NCI-H82 treated with DMSO at 0.1 percent for 48 hours (cell line): ENCODE results near the gene GDF7.

Source experiments
- DNase-seq: peaks from one replicate; lab custom pipeline; 2025; ENCODE audit not compliant: unreplicated experiment; lab: John Stamatoyannopoulos, UW

GDF7 gene

GRCh38 chr2:20627712-20628380 lies 39.1 kb upstream of the GDF7 start:
- DNase-seq: no peak

- no peak for DNase-seq
Observed at GRCh38 chr2:20629181-20629580, 37.8 kb upstream of the GDF7 start.

DNA sequence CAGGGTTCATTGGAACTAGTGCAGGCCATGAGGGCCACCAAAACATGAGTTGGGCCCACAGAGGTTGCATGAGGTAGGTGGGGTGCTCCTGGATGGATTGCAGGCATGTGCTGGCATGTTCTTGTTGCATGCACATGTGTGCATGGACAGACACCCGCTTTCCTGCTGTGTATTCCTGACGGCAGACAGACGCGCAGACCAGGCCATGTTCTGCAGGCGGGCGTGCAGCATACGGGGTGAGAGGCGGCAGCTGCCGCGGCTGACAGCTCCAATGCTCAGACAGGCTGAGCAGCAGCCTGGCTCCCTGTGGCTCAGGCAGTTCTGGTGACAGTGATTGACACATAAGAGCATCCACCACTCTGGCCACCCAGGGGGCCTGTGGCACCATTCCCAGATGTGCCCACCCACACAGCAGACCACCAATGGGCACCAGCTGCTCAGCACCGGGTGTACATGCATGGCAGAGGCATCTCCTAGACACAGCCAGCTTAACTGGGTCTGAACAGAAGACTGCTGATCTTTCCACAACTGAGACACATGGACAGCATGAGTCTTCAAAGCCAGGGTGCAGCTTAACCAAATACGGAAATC lies 37.3 kb upstream of the GDF7 start:
- DNase-seq: no peak

GRCh38 chr2:20630967-20631366 lies 36.0 kb upstream of the GDF7 start:
- DNase-seq: no peak

- DNase-seq: no peak
Observed at GRCh38 chr2:20631617-20632307, 35.2 kb upstream of the GDF7 start.

DNA sequence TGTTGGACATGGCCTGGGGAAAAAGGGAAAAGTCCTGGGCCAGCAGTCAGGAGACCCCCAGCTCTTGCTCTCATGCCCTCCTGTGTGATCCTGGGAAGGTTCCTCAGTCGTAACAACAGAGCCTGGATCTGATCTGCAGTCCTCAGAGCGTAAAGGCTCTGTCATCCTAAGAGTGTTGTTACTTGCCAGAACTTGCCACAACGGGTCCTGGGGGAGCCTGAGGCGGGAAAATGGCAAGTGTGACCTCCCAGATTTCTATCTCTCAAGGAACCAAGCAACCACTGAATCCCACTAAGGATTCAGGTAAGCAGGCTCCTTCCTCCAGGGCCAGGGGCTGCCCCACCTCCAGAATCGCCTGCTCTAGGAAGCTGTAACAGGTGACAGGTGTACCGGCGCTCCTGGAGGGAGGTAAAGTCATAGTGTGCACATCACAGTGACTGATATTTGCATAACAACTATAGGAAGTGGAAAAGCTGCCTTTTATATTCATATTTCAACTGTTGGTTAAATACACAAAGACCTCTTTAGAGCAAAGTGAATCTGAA lies 34.4 kb upstream of the GDF7 start:
- no peak for DNase-seq

- DNase-seq: no peak
Observed at GRCh38 chr2:20633001-20633400, 33.9 kb upstream of the GDF7 start.

GRCh38 chr2:20633794-20634506 lies 33.0 kb upstream of the GDF7 start:
- no peak for DNase-seq

GRCh38 chr2:20634507-20635112 lies 32.3 kb upstream of the GDF7 start:
- no peak for DNase-seq

- DNase-seq: no peak
Observed at GRCh38 chr2:20635113-20635510, 31.8 kb upstream of the GDF7 start.

- DNase-seq: peak; percentile 63
Observed at GRCh38 chr2:20635675-20636584, 31.0 kb upstream of the GDF7 start.

DNA sequence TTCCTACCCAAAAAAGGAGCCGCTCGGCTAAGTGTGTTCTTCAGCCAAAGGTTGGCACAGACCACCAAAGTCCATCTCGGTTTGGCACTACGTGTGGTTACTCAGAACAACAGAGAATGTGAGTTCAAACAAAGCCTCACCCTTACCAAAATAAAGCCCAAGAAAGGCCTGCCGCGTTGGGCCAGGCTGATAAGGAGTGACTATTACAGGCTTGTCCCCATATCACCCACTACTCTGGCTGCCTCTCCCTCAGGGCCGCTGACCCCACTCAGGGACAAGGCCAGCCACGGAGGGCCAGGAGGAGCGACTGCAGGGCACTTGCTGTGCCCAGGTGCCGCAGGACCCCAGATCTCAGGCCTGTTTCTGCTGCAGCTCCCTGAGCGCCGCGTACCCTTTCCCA lies 29.8 kb upstream of the GDF7 start:
- no peak for DNase-seq

DNA sequence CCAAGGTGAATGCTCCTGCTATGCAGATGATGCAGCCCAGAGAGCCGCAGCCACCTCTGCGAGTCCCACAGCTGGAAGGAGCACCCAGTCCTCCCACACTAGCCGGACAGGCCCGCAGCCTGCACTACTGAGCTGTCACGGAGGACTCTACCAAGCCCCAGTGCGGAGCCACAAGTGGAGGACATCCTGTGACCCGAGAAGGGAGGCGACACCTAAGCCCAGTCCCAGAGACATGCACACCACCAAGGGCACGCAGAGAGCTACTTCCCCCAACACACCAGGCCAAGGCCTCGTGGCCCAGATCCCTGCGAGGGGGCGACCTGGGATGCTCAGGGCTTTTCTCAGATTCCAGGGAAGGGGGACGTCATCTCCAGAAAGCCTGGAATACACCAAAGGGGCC lies 28.9 kb upstream of the GDF7 start:
- DNase-seq: no peak

DNA sequence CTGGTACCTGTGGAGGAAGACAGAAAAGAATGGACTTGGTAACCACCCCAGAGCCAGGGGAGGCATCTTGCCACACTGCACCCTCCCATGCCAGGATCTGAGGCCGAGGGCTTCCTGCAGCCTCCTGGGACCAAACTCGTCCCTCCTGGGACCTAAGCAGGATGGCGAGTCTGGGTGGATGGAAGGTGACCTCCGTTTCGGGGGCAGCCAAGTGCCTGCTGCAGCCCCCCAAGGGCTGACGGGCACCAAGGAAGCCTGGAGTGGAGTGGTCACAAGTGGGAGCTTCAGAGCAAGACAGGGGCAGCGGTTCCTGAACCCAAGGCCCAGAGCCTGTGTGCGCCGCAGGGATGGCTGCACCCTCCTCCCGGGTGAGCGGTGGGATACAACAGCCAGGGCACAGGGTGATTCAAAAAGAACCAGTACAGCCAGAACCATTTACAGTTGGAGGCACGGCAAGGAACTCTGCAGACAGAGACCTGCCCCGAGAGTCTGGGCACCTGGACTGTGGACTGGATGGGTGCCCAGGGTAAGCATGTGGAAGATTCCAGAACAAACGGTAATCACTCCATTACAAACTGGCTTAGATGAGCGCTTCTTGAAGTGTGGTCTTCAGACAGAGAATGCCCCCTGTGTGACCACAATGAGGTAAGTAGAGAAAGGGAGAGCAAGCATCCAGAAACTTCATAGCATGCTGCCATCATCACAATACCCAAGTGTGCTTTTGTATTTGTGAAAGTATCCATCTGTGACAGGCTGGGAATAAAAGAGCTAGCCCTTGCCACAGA lies 28.1 kb upstream of the GDF7 start:
- DNase-seq: no peak

DNA sequence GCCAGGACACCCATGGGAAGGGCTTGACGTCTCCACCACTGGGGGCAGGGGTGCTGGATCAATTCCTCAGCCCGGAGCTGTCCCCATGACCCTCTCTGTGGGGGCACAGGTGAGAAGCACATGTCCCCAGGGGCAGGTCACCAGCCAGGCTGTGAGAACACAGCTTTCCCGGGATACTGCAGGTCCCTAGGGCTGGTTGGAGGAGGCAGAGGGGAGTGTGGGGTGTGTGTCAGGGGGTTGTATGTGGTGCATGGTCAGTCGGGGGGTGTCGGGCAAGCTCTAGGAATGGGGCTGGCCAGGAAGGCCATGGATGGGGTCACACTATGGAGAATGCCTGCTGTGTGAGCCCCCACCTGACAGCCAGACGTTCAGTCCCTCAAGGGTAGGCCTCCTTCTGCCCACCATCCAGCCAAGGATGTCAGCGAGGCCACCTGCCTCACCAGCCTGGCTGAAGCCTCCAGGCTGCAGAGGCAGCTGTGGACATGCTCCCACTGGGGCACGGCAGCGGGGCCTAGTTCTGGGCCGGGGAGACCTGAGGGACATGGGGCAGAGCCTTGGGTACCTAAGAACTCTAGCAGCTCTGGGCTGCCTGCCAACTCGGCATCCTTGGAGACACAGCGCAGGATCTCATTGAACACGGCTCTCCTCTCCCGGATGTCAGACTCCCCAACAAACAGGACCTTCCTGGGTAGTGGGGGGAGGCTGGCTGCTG lies 26.4 kb upstream of the GDF7 start:
- no peak for DNase-seq

DNA sequence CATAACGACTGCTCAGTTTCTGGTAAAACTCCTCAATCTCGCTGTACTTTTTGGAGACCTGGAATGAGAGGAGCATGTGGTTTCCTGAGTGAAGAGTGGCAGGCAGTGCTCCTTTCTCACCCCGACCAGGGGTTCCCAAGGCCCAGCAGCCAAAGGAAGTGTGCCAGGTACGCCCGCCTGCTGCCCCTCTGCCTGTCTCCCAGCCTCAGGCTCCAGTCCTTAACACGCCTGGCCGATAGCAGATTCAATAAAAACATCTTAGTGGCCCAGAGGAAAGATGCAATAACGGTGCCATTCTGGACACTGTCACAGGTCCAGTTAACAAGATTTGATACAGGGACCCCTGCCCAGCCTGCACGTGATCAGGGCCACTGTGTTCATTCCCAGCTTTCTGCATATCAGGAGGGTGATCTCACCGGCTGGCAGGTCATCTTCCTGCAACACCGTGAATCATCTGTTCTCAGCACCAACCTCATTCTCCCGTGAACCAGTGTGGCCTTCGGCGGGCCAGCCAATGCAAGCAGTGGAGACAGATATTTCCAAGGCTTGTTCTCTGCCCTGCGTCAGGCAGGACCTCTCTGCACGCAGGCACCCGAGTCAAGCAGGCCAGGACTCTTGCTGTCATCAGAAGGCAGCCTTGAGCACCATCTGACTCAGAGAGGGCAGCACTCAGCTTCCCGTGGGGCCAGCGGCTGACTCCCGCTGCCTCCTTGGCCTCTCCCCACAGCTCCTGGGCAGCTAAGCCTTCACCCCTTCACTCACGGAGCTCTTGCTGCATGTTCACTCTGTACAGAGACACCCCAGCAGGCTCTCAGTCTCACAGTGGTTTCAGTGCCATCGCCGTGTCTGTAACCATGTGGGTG lies 25.6 kb upstream of the GDF7 start:
- no peak for DNase-seq

- DNase-seq: peak; percentile 43
Observed at GRCh38 chr2:20642055-20642971, 24.6 kb upstream of the GDF7 start.
